NCI-H128 (cell line): ENCODE results near the gene LRP5.

Experiments
- DNase-seq: peaks from one replicate; lab custom pipeline; 2025; ENCODE audit not compliant: unreplicated experiment; lab: John Stamatoyannopoulos, UW

LRP5 gene

DNA sequence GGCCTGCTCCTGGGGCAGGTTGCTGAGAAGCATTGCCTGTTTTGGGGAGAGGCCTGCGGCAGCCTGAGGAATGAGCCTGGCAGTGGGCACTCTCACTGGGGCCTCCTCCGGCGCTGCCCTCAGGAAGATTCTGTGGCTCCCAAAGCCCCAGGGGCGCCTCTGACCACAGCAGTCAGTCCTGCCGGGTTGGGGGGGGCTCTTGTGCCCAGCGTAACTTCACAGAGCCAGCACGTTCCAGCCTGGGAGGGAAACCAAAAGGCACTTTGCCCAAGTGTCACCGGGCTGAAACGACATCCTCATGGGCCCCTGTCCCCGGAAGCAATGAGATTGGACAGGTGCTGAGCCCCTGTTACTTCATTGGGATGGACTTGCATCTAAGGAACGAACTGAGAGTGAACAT, 4.3 kb upstream of the LRP5 start:
- DNase-seq: no peak

DNA sequence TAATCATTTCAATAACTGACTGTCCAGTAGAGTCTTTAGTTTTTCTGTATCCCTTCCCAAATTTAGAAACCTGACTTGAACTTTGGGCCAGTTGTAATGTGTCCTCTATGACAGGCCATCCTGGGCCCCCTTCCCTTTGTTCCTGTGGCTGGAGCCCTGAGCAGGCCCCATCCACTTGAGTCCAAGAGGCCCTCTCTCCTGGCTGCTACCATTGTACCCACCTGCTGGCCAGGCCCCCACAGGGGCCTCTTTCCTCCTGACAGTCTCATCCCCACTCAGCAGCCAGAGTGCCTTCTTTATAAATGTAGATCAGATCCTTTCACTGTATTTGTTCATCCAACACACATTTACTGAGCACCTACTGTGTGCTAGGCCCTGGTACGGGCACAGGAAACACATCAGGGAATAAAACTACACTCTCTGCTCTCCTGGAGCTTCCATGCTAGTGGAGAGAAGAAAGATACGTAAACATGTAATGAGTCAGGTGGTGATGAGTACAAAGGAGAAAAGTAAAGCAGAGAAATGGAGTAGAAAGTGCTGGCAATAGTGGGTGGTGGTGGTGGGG, 2.7 kb upstream of the LRP5 start:
- DNase-seq: no peak

DNA sequence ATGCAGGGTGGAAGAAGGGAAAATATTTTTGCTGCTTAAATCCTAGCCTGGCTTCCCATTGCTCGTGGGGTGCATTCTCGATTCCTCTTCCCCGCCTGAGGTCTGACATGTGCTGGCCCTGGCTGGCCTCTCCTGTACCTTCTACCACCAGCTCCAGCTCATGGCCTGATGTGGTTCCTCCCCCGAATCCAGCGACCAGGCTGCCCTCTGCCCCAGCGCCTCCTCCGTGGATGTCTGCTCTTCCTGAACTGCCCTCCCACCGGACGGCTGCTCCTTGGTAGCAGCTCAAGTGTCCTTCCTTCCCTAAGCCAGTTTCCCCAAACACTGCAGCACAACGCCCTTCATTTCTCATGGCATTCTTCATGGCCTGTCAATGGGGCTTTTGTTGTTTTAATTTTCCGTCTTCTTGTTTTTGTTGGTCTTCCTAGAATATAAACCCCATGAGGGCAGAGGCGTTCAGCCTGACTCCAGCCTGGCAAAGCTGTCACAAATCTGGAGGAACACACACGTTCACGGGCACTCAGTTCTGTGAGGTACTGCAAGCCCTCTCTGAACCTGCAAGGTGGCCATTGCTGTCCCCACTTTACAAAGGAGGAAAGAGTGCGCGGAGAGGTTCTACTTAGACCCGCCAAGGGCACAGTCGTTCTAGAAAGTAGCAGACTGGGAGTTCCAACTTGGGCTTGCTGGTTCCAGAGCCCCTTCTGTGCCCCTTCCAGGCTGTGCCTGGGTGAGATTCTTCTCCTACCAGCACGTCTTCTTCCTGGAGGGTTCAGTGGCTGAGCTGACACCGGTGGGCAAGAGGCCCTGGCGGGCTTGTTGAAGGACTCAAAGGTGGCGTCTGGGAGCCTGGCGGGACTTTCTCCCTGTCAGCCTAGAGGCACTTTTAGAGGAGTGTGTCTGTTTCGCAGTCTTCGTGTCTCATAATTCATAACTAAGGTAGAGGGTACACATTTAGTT, 953 bp upstream of the LRP5 start:
- no peak for DNase-seq

DNA sequence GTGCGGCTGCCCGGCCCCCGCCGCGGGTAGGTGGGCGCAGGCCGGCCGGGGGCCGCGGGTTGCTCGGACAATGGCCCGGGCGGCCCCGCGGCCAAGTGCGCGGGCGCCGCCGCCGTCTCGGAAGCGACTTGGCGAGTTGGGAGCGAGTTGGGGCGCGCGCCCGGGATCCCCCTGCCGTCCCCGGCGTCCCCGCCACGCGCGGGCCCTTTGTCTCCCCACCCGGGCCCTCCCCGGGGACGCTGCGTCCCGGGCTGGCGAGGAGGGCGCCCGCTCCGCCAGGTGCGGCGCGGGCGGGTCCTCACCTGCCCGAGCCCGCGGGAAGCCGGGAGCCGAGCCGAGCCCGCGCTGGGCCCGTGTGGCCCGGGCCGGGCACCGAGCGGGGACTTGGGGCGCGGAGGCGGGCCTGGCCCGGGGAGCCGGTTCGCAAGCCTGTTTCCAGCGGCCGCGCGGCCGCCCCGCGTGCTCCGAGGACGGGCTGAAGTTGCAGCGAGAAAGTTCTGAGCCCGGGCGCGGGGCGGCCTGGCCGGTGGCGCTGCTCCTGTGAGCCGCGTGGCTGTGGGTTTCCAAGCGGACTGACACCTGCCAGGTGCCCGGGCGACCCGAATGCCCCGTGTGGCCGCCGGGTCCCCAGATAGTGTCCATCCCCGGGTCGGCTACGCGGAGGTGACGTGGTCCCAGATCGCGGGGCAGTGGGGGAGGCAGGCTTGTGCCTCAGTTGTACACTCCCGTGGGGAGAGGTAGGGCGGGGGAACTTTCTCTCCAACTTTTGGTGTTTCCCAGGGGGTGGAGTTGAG, 586 bp downstream of the LRP5 start:
- no peak for DNase-seq

DNA sequence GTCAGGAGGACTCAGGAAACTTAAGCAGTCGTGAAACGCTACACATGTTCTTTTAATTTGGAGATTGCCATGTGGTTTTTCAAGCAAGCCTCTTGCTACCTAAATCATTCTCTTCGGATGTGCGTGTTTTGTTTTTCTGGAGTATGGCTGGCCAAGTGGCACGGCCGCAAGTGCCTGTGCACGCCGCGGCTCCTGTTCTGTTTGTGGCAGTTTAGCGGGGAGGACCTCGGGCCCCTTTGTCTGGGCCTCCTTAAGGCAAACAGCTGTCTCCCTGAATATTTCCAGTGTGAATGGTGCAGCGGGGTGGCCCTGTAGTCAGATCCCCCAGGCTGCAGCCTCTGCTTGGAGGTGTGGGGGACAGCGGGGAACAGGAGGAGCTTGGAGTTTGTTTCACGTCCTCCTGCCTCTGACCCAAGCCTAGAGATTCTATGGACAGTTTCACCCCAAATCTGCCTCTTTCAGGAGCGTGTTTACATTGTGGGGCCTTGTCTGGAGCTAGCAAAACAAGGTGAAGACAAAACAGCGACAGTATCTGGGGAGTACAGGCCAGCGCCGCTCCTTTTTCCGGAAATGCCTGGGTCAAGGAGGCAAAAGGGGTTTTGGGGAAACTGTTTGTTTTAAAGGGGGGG, 1.3 kb downstream of the LRP5 start:
- no peak for DNase-seq

DNA sequence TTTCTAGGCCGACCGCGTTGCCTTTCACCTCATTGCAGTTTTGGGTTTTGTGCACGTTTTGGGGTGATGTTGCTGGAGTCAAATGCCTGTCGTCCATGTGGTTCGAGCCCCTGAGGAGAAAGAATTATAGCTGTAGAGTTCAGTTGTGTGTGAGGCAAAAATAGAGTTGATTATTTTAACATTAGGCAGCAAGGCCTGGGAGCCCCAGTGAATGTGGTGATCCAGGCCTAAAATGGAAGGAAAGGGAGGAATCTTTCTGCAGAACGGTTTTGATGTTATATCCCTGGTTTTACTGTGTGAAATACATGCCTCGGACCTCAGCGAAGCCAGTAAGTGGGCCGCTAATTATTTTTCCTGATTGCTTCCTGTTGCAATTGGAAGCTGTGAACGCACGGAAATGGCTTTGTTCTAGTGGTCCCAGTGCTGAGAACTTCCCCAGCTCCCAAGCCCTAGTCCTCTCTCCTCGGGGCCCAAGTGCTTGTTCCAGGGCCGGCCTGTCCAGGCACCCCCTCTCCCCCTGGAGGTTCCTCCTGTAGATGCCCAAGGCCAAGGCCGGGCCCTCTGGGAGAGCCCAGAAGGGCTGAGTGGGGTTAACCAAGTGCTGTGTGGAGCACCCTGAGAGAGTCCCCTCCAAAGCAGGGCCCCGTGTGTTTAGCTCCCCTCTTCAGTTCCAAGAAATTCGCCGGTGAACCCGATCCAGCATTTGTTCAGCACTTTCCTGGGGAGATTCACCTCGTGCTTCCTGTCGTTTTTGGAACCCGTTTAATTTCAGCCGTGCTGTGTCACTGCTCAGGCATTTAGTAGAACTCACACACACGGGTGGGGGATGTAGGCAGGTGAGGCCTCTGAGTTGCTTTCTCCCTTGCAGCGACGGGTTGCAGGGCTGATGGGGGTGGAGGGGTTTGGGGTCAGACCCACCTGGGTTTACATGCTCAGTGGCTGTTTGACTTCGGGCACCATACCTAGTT, 2.1 kb downstream of the LRP5 start:
- no peak for DNase-seq

DNA sequence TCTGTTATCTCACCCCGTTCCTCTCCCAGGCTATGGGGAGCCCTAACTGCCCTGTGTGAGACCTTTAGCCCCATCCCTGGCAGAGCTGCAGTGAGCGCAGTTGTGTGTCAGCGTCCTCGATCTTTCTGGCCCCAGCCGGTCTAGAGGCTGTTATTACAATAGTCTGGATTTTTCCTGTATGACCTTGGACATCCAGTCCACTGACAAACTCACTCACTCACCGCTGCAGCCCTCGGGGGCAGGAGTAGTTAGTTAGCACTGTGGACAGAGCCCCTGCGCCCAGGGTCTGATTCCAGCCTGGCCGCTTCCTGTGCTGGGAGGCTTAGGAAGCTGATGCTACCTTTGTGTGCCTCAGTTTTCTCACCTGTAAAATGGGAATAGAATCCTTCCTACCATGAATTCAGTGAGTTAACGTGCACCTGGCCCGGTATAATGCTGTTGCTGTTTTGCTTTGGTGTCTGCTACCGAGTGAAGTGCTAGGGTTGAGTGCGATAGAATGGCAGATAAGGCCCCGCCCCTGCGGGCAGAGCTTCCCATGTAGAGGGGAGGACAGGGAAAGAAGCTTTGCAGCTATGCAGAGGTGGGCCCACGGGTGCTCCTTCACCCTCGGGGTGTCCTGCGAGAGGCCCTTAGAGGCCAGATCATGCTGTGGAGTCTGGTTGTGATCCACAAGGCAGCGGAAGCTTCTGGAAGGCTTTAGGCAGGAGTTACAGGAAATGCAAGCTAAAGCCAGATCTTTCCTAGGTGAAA, 3.0 kb downstream of the LRP5 start:
- DNase-seq: no peak

DNA sequence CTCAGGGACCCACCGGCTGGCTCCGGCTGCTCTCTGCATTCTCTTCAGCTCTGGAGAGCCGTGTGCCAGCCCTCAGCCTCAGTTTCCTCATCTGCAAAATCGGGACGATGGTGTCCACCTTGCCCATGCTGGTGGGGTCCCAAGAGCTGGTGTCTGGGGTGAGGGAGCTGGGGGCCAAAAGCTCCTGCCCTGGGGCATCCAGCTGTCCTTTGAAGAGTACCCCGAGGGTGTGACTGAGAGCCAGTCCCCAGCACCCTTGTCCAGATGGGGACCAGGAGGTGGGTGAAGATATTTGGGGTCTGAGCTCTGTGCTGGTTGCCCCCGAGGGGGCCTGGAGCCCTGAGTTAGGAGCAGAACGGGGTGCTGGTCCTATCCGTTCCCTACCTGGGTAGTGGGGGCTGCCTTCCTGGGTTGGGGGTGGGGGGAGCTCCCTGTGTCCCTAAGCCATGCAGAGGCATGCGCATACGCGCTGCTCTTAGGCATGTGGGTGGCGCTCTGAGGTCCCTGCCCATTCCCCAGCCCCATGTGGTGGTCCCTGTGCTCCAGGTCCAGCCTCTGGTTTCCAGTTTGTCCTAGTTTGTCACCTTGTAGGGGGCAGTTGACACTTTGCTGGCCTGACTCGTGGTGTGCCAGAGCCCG, 4.9 kb downstream of the LRP5 start:
- DNase-seq: no peak

DNA sequence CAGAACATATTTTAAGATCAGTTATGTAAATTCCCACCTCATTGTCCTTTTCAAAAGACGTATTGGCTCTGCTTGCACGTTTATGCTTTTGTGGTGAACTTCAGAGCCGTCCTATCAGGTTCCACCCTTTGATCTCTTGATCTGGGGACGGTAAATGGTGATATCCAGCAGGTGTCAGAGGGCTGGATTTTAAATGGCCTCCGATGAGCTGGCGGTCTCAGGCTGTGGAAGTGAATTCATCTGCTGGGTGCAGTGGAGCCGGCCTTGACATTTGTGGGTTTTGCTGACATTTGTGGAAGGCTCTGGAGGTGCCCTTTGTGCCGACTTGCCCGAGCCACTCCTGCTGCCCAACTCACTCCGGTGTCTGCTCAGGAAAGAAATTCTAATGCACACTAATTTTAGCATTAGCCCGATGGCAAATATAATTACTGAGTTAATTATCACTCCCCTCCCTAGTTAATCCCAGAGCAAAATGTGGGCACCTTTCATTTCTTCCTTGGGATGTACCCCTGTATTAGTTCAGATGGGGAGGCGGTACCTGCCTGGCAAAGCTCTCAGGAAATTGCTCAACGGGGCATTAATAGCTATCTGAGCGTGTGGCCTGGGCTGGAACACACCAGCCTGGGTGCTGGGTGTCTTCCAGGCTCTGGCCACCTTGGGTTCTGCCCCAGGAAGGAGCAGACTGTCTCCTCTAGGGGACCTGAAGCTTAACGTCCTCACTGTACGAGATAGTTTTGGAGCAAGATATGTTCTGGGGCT, 9.1 kb downstream of the LRP5 start:
- DNase-seq: no peak

DNA sequence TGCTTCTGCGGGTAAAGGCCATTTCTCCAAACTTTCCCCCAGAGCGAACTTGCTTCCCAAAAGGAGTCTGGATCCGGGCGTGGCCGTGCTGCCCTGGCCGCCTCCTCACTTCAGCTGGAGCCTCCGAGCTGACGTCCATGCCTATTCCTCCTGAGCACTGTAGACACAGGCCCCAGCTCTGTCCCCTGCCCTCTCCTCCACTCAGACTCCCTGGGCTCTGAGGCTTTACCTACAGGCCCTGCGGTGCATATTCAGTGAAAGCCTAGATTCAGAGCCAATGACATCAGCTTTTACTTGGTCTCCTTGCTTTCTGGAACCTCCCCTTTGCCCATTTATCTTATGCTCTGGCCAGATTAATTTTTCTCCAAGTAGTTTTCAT, 9.7 kb downstream of the LRP5 start:
- DNase-seq: no peak

DNA sequence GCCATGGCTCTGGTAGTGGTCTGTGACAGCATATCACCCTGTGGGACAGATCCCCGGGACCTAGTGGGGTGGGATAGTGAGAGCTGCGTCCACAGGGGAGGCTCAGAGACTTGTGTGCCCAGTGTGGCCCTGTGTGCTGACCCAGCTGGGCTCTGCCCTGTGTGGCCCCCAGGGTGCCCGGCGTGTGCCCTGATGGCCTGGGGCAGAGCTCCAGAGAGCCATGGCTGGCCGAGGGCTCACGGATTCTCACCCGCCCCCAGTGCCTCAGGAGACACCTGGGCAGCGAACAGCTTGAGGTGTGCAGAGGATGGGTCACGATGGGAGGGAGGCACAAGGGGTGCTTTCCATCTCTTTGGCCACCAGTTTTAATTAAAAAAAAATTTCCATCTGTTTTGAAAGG, 11.8 kb downstream of the LRP5 start:
- DNase-seq: no peak

DNA sequence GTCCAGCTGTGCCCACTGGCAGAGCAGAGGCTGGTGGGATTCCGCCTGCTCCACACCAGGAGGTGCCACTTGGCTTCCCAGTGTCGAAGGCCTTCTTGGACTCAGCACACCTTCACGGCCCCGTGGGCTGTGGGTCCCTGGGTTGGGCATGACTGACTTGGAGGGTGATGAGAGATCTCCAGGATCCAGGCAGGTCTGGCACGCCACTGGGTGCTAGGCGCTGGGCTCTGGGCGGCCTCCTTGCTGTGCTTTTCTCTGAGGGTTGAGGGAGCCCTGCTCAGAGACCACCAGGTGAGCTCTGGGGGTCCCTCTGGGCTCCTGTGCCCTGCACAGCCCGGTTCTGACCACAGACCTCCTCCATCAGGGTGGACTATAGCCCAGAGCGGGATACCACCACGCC, 12.3 kb downstream of the LRP5 start:
- DNase-seq: no peak

DNA sequence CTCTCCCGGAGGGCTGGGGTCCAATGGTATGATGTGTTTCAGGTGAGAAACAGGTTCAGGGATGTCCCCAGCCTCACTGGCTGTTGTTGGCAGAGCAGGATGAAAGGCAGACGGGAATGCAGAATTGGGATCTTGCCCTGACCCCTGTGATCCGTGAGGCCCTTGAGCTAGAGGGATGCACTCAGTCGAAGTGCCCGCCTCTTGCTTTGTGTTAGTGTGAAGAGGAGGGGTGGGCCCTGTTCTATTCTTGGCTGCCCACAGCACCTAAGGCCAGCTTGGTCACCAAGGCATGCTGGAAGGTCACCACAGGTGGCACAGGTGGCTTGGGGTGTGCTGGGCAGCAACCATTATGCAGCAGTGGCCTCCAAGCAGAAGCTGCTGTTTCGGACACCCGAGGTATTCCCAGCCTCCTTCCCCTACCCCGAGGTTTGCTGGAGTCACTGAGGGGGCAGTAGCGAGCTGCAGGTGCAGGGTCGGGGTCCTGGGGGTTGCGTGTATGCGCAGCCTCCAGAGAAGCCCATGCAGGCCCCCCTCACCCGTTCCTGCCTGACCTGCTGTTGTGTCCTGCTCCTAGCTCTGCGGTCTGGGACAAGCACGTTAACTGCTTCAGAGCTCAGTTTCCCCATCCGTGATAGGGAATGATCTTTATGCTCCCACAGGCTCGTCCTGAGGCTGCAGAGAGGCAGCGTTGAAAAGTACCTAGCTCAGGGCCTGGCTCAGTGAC, 13.0 kb downstream of the LRP5 start:
- no peak for DNase-seq

DNA sequence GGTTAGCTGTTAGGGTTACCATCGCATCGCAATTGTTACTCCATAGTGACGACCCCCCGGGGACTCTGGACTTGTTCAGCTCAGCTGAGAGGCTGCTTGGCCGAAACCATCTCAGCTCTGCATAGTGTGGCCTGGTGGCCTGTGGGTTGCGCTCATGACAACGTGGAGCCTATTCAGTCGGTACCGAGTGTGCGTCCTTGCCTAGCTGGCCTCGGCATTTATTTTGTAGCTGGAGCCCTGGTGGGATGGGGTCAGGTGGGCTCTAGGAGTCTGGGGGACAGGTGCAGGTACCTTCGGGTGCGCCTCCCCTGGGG, 13.5 kb downstream of the LRP5 start:
- DNase-seq: no peak

DNA sequence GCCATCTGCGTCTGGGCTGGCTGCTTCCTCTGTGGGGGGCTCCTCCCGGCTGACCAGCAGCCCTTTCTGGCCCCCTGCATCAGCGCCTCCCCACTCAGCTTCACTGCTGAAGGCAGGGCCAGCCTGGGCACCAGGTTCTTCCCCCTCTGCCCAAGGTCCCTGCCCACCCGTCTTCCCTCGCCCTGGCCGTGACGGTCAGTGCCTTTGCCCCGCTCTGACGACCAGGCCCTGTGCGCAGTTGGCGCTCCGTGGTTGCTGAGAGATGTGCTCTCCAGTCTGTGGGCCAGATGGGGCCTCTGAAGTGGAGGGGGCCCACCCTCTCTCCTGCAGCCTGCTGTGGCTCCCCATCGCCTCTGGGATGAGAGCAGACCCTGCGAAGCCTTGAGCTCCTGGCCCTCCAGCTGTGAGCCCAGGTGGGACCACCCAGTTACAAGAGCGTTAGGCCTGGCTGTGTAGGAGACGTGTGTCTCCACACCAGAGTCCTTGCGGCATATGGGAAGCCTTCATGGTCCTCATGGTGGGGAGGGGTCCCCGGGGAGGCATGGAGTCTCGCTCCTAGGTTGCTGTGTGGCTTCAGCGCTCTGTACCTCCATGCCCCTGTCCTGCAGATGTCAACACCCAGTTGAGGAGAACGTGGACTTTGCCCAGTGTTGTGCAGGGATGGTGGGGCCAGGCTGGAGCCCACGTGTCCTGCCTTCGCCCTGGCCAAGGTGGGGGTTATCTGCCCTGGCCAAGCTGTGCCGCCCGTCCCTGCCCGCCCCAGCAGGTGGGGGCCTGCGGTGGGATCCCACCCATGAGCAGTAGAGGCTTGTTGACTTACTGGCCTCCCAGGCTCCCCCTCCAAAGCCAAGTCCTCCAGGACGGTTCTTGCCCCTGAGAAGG, 14.2 kb downstream of the LRP5 start:
- no peak for DNase-seq

DNA sequence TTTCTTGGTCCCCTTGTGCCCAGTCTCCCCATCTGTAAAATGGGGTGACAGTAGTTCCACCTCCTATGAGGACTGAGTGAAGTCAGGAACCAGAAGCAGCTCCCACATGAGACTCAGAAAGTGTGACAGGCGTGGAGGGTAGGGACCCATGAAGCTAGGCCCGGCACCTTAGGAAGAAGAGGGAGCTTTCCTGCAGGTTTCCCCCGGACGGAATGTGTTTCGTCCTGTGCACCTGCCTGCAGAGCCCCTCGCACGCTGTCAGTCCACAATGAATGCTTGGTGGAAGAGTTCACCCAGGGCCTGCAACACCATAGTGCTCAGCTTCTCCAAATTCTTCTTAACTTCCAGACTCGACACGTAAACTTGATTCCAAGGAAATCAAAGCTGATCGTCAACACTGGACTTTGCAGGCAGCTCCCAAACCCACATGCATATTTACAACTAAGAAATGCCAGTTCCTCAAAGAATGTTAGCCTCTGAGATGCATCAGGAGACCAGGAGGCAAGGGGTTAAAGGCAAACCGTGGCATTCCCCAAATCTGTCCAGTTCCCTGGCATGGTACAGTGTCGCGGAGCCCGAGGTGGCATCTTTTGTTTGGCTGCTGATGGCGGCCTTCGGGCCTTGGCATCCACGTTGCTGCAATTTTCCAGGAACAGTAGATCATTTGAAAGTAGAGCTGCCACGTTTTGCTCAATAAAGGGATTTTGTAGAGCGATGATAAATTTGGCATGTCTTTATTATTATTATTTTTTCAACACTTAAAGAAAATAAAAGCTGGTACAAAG, 15.4 kb downstream of the LRP5 start:
- no peak for DNase-seq
